Stimulated activated memory B cell treated with anti-CD40 and anti-IgM and Interleukin-4, amounts not matched to agents 10 μg/mL and 1 μg/mL and 100 μg/mL, for 72 hours (primary cell): Measurements from ENCODE around the gene IFI30.
"Not testable (repeated sequence)": the region's sequence is repeated elsewhere in the genome, so short reads cannot be mapped to it uniquely, and the experiment has no call there.

Experiments
- ATAC-seq: fragments of 150-1000 bp; cut with Tn5 transposase; 2 replicates; pipeline ENCODE4 v1.10.0; 2021
- H3K27ac Mint-ChIP-seq: one replicate; pipeline ENCODE4 v1.8.0; 2022; ENCODE audit warnings: mild to moderate bottlenecking, mixed read lengths
- H3K27me3 Mint-ChIP-seq: one replicate; pipeline ENCODE4 v1.8.0; 2022; ENCODE audit warnings: mixed read lengths
- H3K36me3 Mint-ChIP-seq: one replicate; pipeline ENCODE4 v1.8.0; 2022; ENCODE audit warnings: mixed read lengths
- H3K4me1 Mint-ChIP-seq: one replicate; pipeline ENCODE4 v1.8.0; 2022; ENCODE audit warnings: mixed read lengths
- H3K4me3 Mint-ChIP-seq: one replicate; pipeline ENCODE4 v1.8.0; 2022; ENCODE audit warnings: mild to moderate bottlenecking, moderate library complexity, mixed read lengths
- H3K9me3 Mint-ChIP-seq: one replicate; pipeline ENCODE4 v1.8.0; 2022; ENCODE audit warnings: mixed read lengths

The IFI30 gene

GRCh38 chr19:18159059-18159616 is 14.5 kb upstream of the IFI30 start:
- H3K27ac Mint-ChIP-seq, H3K4me3 Mint-ChIP-seq, H3K9me3 Mint-ChIP-seq, ATAC-seq, H3K27me3 Mint-ChIP-seq: not testable (repeated sequence)
- Mint-ChIP-seq H3K36me3 (peaks cover 21% of the 10 kb centered on the region), H3K4me1 (peaks cover 40% of the 10 kb centered on the region)

- peaks cover 21% of the 10 kb centered on the region for H3K36me3 Mint-ChIP-seq
- no peak overlapping the region for H3K4me3 Mint-ChIP-seq
- H3K27me3 Mint-ChIP-seq, result no peaks in the 10 kb centered on the region
- H3K4me1 Mint-ChIP-seq, result peaks cover 33% of the 10 kb centered on the region
- H3K9me3 Mint-ChIP-seq, result no peaks in the 10 kb centered on the region
- no peak for ATAC-seq
- H3K27ac Mint-ChIP-seq, result no peak overlapping the region
Observed at GRCh38 chr19:18159810-18160209, 13.8 kb upstream of the IFI30 start.

GRCh38 chr19:18160493-18160970 is 13.1 kb upstream of the IFI30 start:
- peak overlapping the region; percentile 71 for H3K4me3 Mint-ChIP-seq
- H3K4me1 Mint-ChIP-seq, result peaks cover 29% of the 10 kb centered on the region
- no peaks in the 10 kb centered on the region for H3K9me3 Mint-ChIP-seq
- ATAC-seq, result no peak
- H3K27me3 Mint-ChIP-seq, result no peaks in the 10 kb centered on the region
- peaks cover 23% of the 10 kb centered on the region for H3K36me3 Mint-ChIP-seq
- peak overlapping the region; percentile 84 for H3K27ac Mint-ChIP-seq

GRCh38 chr19:18160971-18161635 is 12.5 kb upstream of the IFI30 start:
- peak; percentile 95 for ATAC-seq
- H3K4me1 Mint-ChIP-seq, result peaks cover 25% of the 10 kb centered on the region
- peak overlapping the region; percentile 71 for H3K4me3 Mint-ChIP-seq
- no peaks in the 10 kb centered on the region for H3K27me3 Mint-ChIP-seq
- peak overlapping the region; percentile 84 for H3K27ac Mint-ChIP-seq
- peaks cover 27% of the 10 kb centered on the region for H3K36me3 Mint-ChIP-seq
- H3K9me3 Mint-ChIP-seq, result no peaks in the 10 kb centered on the region

GRCh38 chr19:18161636-18162002 is 12.0 kb upstream of the IFI30 start:
- Mint-ChIP-seq H3K36me3 (peaks cover 28% of the 10 kb centered on the region), H3K4me3 (peak overlapping the region; percentile 55), H3K4me1 (peaks cover 20% of the 10 kb centered on the region), H3K27ac (peak overlapping the region; percentile 54), H3K27me3 (no peaks in the 10 kb centered on the region), H3K9me3 (no peaks in the 10 kb centered on the region)
- no peak for ATAC-seq

- no peaks in the 10 kb centered on the region for H3K9me3 Mint-ChIP-seq
- ATAC-seq, result no peak
- no peaks in the 10 kb centered on the region for H3K27me3 Mint-ChIP-seq
- H3K4me3 Mint-ChIP-seq, result no peak overlapping the region
- H3K36me3 Mint-ChIP-seq, result peaks cover 47% of the 10 kb centered on the region
- peaks cover 30% of the 10 kb centered on the region for H3K4me1 Mint-ChIP-seq
- H3K27ac Mint-ChIP-seq, result no peak overlapping the region
Observed at GRCh38 chr19:18164072-18164471, 9.5 kb upstream of the IFI30 start.

GRCh38 chr19:18165794-18166544 is 7.6 kb upstream of the IFI30 start:
- no peak for ATAC-seq
- Mint-ChIP-seq H3K9me3 (no peaks in the 10 kb centered on the region), H3K36me3 (peaks cover 48% of the 10 kb centered on the region), H3K27me3 (no peaks in the 10 kb centered on the region), H3K27ac (no peak overlapping the region), H3K4me3 (no peak overlapping the region), H3K4me1 (peaks cover 40% of the 10 kb centered on the region)

GRCh38 chr19:18167011-18167410 is 6.6 kb upstream of the IFI30 start:
- no peak for ATAC-seq
- no peaks in the 10 kb centered on the region for H3K27me3 Mint-ChIP-seq
- no peak overlapping the region for H3K4me3 Mint-ChIP-seq
- no peaks in the 10 kb centered on the region for H3K9me3 Mint-ChIP-seq
- H3K27ac Mint-ChIP-seq, result no peak overlapping the region
- H3K4me1 Mint-ChIP-seq, result peaks cover 44% of the 10 kb centered on the region
- peaks cover 48% of the 10 kb centered on the region for H3K36me3 Mint-ChIP-seq

- peaks cover 45% of the 10 kb centered on the region for H3K36me3 Mint-ChIP-seq
- H3K9me3 Mint-ChIP-seq, result no peaks in the 10 kb centered on the region
- H3K27me3 Mint-ChIP-seq, result no peaks in the 10 kb centered on the region
- peak; percentile 49 for ATAC-seq
- peaks cover 52% of the 10 kb centered on the region for H3K4me1 Mint-ChIP-seq
- peak overlapping the region; percentile 91 for H3K4me3 Mint-ChIP-seq
- H3K27ac Mint-ChIP-seq, result peak overlapping the region; percentile 92
Observed at GRCh38 chr19:18167975-18168645, 5.5 kb upstream of the IFI30 start.

GRCh38 chr19:18168673-18169381 is 4.8 kb upstream of the IFI30 start:
- ATAC-seq, result peak; percentile 7

GRCh38 chr19:18170714-18171255 is 2.8 kb upstream of the IFI30 start:
- Mint-ChIP-seq H3K36me3 (peaks cover 51% of the 10 kb centered on the region), H3K4me3 (peak overlapping the region; percentile 91), H3K27me3 (no peaks in the 10 kb centered on the region), H3K9me3 (no peaks in the 10 kb centered on the region), H3K27ac (peak overlapping the region; percentile 92), H3K4me1 (peaks cover 64% of the 10 kb centered on the region)
- ATAC-seq, result peak; percentile 50

More at GRCh38 chr19:18168673-18169381, 4.8 kb upstream of the IFI30 start:
- peaks cover 38% of the 10 kb centered on the region for H3K36me3 Mint-ChIP-seq
- no peaks in the 10 kb centered on the region for H3K27me3 Mint-ChIP-seq
- H3K27ac Mint-ChIP-seq, result peak overlapping the region; percentile 92
- H3K4me1 Mint-ChIP-seq, result peaks cover 56% of the 10 kb centered on the region
- peak overlapping the region; percentile 91 for H3K4me3 Mint-ChIP-seq
- no peaks in the 10 kb centered on the region for H3K9me3 Mint-ChIP-seq

GRCh38 chr19:18171605-18172327 is 1.8 kb upstream of the IFI30 start:
- Mint-ChIP-seq H3K9me3 (no peaks in the 10 kb centered on the region), H3K4me1 (peaks cover 72% of the 10 kb centered on the region), H3K4me3 (peak overlapping the region; percentile 91), H3K36me3 (peaks cover 50% of the 10 kb centered on the region), H3K27ac (peak overlapping the region; percentile 92), H3K27me3 (no peaks in the 10 kb centered on the region)
- ATAC-seq, result no peak

GRCh38 chr19:18172331-18173053 is 1.1 kb upstream of the IFI30 start:
- H3K4me1 Mint-ChIP-seq, result peaks cover 79% of the 10 kb centered on the region
- no peaks in the 10 kb centered on the region for H3K27me3 Mint-ChIP-seq
- peaks cover 50% of the 10 kb centered on the region for H3K36me3 Mint-ChIP-seq
- H3K4me3 Mint-ChIP-seq, result peak overlapping the region; percentile 94
- peak overlapping the region; percentile 92 for H3K27ac Mint-ChIP-seq
- ATAC-seq, result no peak
- H3K9me3 Mint-ChIP-seq, result no peaks in the 10 kb centered on the region
